Measurements from ENCODE around the gene TMEM258. TPM values are rescaled to one million over a fixed set of nuclear protein-coding genes. Genes with fewer than 3 reads are reported as not detected.

Gene TMEM258
- total RNA-seq, 4 donors from 2014 or later, result 33.6 to 42.8 (median 36.6) TPM

GRCh38 chr11:61744609-61745156 lies 47.7 kb downstream of the TMEM258 start:
- intact Hi-C loops (cut with DNase I; ENCODE audit: low total_unique reads), result no loop called here
- no peak for TF ChIP-seq CTCF (IDR thresholded peaks at IDR 0.05)
- no peak for TF ChIP-seq POLR2A (IDR thresholded peaks at IDR 0.05)
- no peak overlapping the region for H3K4me3 ChIP-seq (ENCODE audit: low read depth, poor library complexity, severe bottlenecking)
- DNase-seq (ENCODE audit: low spot score in 2 of 2), result no peak
- 88 to 100% methylated on average over 5 to 10 of the region's 10 CpGs for WGBS, 2 donors

GRCh38 chr11:61744181-61744580 lies 48.2 kb downstream of the TMEM258 start:
- TF ChIP-seq CTCF (IDR thresholded peaks at IDR 0.05) (no peak), POLR2A (IDR thresholded peaks at IDR 0.05) (no peak)
- no peak overlapping the region for H3K4me3 ChIP-seq (ENCODE audit: low read depth, poor library complexity, severe bottlenecking)
- no peak for DNase-seq (ENCODE audit: low spot score in 2 of 2)
- intact Hi-C loops (cut with DNase I; ENCODE audit: low total_unique reads), result no loop called here
- 88 to 92% methylated on average over 18 to 20 of the region's 20 CpGs for WGBS, 2 donors

- intact Hi-C loops (cut with DNase I; ENCODE audit: low total_unique reads), result no loop called here
- TF ChIP-seq POLR2A (IDR thresholded peaks at IDR 0.05) (no peak), CTCF (IDR thresholded peaks at IDR 0.05) (no peak)
- H3K4me3 ChIP-seq (ENCODE audit: low read depth, poor library complexity, severe bottlenecking), result no peak overlapping the region
- WGBS, 2 donors, result 90 to 98% methylated on average over 20 to 37 of the region's 42 CpGs
- DNase-seq (ENCODE audit: low spot score in 2 of 2), result no peak
These were observed 48.8 kb downstream of the TMEM258 start for GRCh38 chr11:61743486-61744095.

GRCh38 chr11:61742391-61742790 lies 50.0 kb downstream of the TMEM258 start:
- 48 to 80% methylated on average over 5 to 6 of the region's 7 CpGs for WGBS, 2 donors
- DNase-seq (ENCODE audit: low spot score in 2 of 2), result peak in 1 of 2 donors; percentile 32

GRCh38 chr11:61739966-61740365 lies 52.4 kb downstream of the TMEM258 start:
- no peak overlapping the region for H3K4me3 ChIP-seq (ENCODE audit: low read depth, poor library complexity, severe bottlenecking)
- DNase-seq (ENCODE audit: low spot score in 2 of 2), result no peak
- TF ChIP-seq CTCF (IDR thresholded peaks at IDR 0.05), result no peak
- no peak for TF ChIP-seq POLR2A (IDR thresholded peaks at IDR 0.05)
- intact Hi-C loops (cut with DNase I; ENCODE audit: low total_unique reads), result no loop called here
- WGBS, 2 donors, result 81 to 90% methylated on average over 6 to 7 of the region's 7 CpGs

More at GRCh38 chr11:61742391-61742790, 50.0 kb downstream of the TMEM258 start:
- TF ChIP-seq CTCF (IDR thresholded peaks at IDR 0.05) (no peak), POLR2A (IDR thresholded peaks at IDR 0.05) (no peak)
- intact Hi-C loops (cut with DNase I; ENCODE audit: low total_unique reads), result no loop called here
- H3K4me3 ChIP-seq (ENCODE audit: low read depth, poor library complexity, severe bottlenecking), result no peak overlapping the region

- TF ChIP-seq POLR2A (IDR thresholded peaks at IDR 0.05), result no peak
- TF ChIP-seq CTCF (IDR thresholded peaks at IDR 0.05), result no peak
- intact Hi-C loops (cut with DNase I; ENCODE audit: low total_unique reads), result no loop called here
- DNase-seq (ENCODE audit: low spot score in 2 of 2), result no peak
- 94 to 98% methylated on average over 12 to 15 of the region's 15 CpGs for WGBS, 2 donors
- H3K4me3 ChIP-seq (ENCODE audit: low read depth, poor library complexity, severe bottlenecking), result no peak overlapping the region
These were observed 53.0 kb downstream of the TMEM258 start for GRCh38 chr11:61739413-61739812.
